Measurements from ENCODE around the gene GNB1.
A peak's percentile ranks its signal among the peaks of the same experiment; 100 is the strongest.

The GNB1 gene

GRCh38 chr1:1890506-1891348, at the start of gene GNB1:
Gene GNB1 (minus strand): TSS chr1:1891087. CDS start chr1:1825453, 65,634 bp downstream.
- H2AFZ ChIP-seq (ENCODE audit: low read depth, low read length), result peak within 1 kb of the TSS; percentile 85
- peak within 1 kb of the TSS; percentile 79 to 87 for H3K4me3 ChIP-seq (ENCODE audit: low read depth in 1 of 2, low read length in 2 of 2)

GRCh38 chr1:1940123-1940425, 49.2 kb upstream of the GNB1 start:
- no peak for TF ChIP-seq EZH2 (IDR thresholded peaks at IDR 0.05; ENCODE audit: borderline replicate concordance, low read depth, low read length, severe bottlenecking)
- TF ChIP-seq CTCF (IDR thresholded peaks at IDR 0.05; ENCODE audit: borderline replicate concordance, extremely low read depth, low read length, poor library complexity, severe bottlenecking), result no peak
- Histone ChIP-seq H3K4me2 (ENCODE audit: insufficient read depth, low read length) (no peak overlapping the region), H2AFZ (ENCODE audit: low read depth, low read length) (no peak overlapping the region), H3K27me3 (ENCODE audit: insufficient read depth, low read length, poor library complexity) (no peaks in the 10 kb centered on the region), H3K9ac (ENCODE audit: low read depth, low read length) (no peak overlapping the region), H3K27ac (ENCODE audit: low read length) (no peak overlapping the region), H3K36me3 (ENCODE audit: insufficient read depth, low read length) (no peaks in the 10 kb centered on the region), H3K9me3 (ENCODE audit: insufficient read depth, low read length, severe bottlenecking) (no peaks in the 10 kb centered on the region), H3K79me2 (ENCODE audit: insufficient read depth, low read length) (no peaks in the 10 kb centered on the region), H3K4me3 (ENCODE audit: low read depth in 1 of 2, low read length in 2 of 2) (no peak overlapping the region), H4K20me1 (ENCODE audit: insufficient read depth, low read length) (no peaks in the 10 kb centered on the region; the same call in 1 of the 2 replicates), H3K4me1 (ENCODE audit: insufficient read depth, low read length) (peaks cover 8% of the 10 kb centered on the region)
- ATAC-seq (ENCODE audit: insufficient read depth, low read depth) (no peak), DNase-seq (no peak)

More at GRCh38 chr1:1890506-1891348, at the start of gene GNB1:
- Histone ChIP-seq H3K9ac (ENCODE audit: low read depth, low read length) (peak within 1 kb of the TSS; percentile 95), H3K36me3 (ENCODE audit: insufficient read depth, low read length) (no peaks in the 10 kb centered on the region), H3K27me3 (ENCODE audit: insufficient read depth, low read length, poor library complexity) (no peaks in the 10 kb centered on the region), H3K4me1 (ENCODE audit: insufficient read depth, low read length) (peaks cover 45% of the 10 kb centered on the region), H3K27ac (ENCODE audit: low read length) (peak within 1 kb of the TSS; percentile 89), H3K9me3 (ENCODE audit: insufficient read depth, low read length, severe bottlenecking) (no peaks in the 10 kb centered on the region), H3K4me2 (ENCODE audit: insufficient read depth, low read length) (peak within 1 kb of the TSS; percentile 85), H4K20me1 (ENCODE audit: insufficient read depth, low read length) (peaks cover 43% of the 10 kb centered on the region), H3K79me2 (ENCODE audit: insufficient read depth, low read length) (peaks cover 64% of the 10 kb centered on the region)
- DNase-seq (peak; percentile 88), ATAC-seq (ENCODE audit: insufficient read depth, low read depth) (peak; percentile 65)
- TF ChIP-seq CTCF (IDR thresholded peaks at IDR 0.05; ENCODE audit: borderline replicate concordance, extremely low read depth, low read length, poor library complexity, severe bottlenecking), result no peak

GRCh38 chr1:1939296-1940122, 48.6 kb upstream of the GNB1 start:
- no peak overlapping the region for H3K27ac ChIP-seq (ENCODE audit: low read length)
- H2AFZ ChIP-seq (ENCODE audit: low read depth, low read length), result no peak overlapping the region
- H4K20me1 ChIP-seq (ENCODE audit: insufficient read depth, low read length), result no peaks in the 10 kb centered on the region; the same call in 1 of the 2 replicates
- H3K79me2 ChIP-seq (ENCODE audit: insufficient read depth, low read length), result no peaks in the 10 kb centered on the region
- no peak for DNase-seq
- no peak for ATAC-seq (ENCODE audit: insufficient read depth, low read depth)
- no peak overlapping the region for H3K4me2 ChIP-seq (ENCODE audit: insufficient read depth, low read length)
- no peak overlapping the region for H3K9ac ChIP-seq (ENCODE audit: low read depth, low read length)
- no peaks in the 10 kb centered on the region for H3K36me3 ChIP-seq (ENCODE audit: insufficient read depth, low read length)
- H3K27me3 ChIP-seq (ENCODE audit: insufficient read depth, low read length, poor library complexity), result no peaks in the 10 kb centered on the region
- no peak for TF ChIP-seq CTCF (IDR thresholded peaks at IDR 0.05; ENCODE audit: borderline replicate concordance, extremely low read depth, low read length, poor library complexity, severe bottlenecking)
- TF ChIP-seq EZH2 (IDR thresholded peaks at IDR 0.05; ENCODE audit: borderline replicate concordance, low read depth, low read length, severe bottlenecking), result no peak
- H3K9me3 ChIP-seq (ENCODE audit: insufficient read depth, low read length, severe bottlenecking), result peaks cover 4% of the 10 kb centered on the region
- H3K4me1 ChIP-seq (ENCODE audit: insufficient read depth, low read length), result peaks cover 8% of the 10 kb centered on the region
- no peak overlapping the region for H3K4me3 ChIP-seq (ENCODE audit: low read depth in 1 of 2, low read length in 2 of 2)

All from DND-41 (cell line).